ENCODE measurements around the gene MTHFD2L. TPM values are rescaled to one million over a fixed set of nuclear protein-coding genes. Genes with fewer than 3 reads are reported as not detected.

The MTHFD2L gene
- polyA plus RNA-seq, 3 donors = 4.3 to 7.0 (median 4.8) TPM

- Mint-ChIP-seq H3K27me3 (ENCODE audit: low read depth in 3 of 3) (no peaks in the 10 kb centered on the region), H3K4me3 (no peak overlapping the region), H3K27ac (no peak overlapping the region), H3K9me3 (no peaks in the 10 kb centered on the region), H3K36me3 (peaks cover 5 to 7% of the 10 kb centered on the region in 2 donors), H3K4me1 (no peaks in the 10 kb centered on the region)
- H3K36me3 ChIP-seq (replicated peaks in 1 of 2; ENCODE audit: control insufficient read depth in 1 of 2, insufficient read depth in 2 of 2, low read length in 2 of 2) = no peaks in the 10 kb centered on the region
- no peaks in the 10 kb centered on the region for H3K79me2 ChIP-seq (ENCODE audit: insufficient read depth, low read length)
- no peak for DNase-seq
- no peaks in the 10 kb centered on the region for H4K20me1 ChIP-seq (ENCODE audit: insufficient read depth, low read length)
- no peak overlapping the region for H3K9ac ChIP-seq (ENCODE audit: insufficient read depth, low read length, poor library complexity, severe bottlenecking)
- H3K9me3 ChIP-seq (replicated peaks in 1 of 2; ENCODE audit: control insufficient read depth in 1 of 2, insufficient read depth in 1 of 2, low read length in 2 of 2) = no peaks in the 10 kb centered on the region
- no CpG with 5 or more reads among the region's 3 CpGs for WGBS (ENCODE audit: insufficient coverage)
- no peak overlapping the region for H3K27ac ChIP-seq (ENCODE audit: low read depth in 1 of 2, low read length in 2 of 2)
- no peak overlapping the region for H2AFZ ChIP-seq (ENCODE audit: insufficient read depth, low read depth, low read length, poor library complexity, severe bottlenecking)
- intact Hi-C loops (cut with micrococcal nuclease) = no loop called here
- no peak overlapping the region for H3K4me3 ChIP-seq (replicated peaks in 1 of 3; ENCODE audit: low read depth in 2 of 3, low read length in 3 of 3)
- H3K27me3 ChIP-seq (ENCODE audit: control insufficient read depth in 2 of 2, insufficient read depth in 2 of 2, low read length in 2 of 2) = no peaks in the 10 kb centered on the region
- H3K4me1 ChIP-seq (ENCODE audit: control insufficient read depth in 1 of 2, insufficient read depth in 2 of 2, low read length in 2 of 2) = no peaks in the 10 kb centered on the region
- H3K4me2 ChIP-seq (replicated peaks; ENCODE audit: extremely low read depth, low read length, poor library complexity, severe bottlenecking) = no peak overlapping the region
- no peak for TF ChIP-seq CTCF (IDR thresholded peaks at IDR 0.05)
Observed at GRCh38 chr4:74178798-74179197, 20.9 kb downstream of the MTHFD2L start.

GRCh38 chr4:74181219-74181618 is 23.3 kb downstream of the MTHFD2L start:
- no peaks in the 10 kb centered on the region for H3K36me3 ChIP-seq (replicated peaks in 1 of 2; ENCODE audit: control insufficient read depth in 1 of 2, insufficient read depth in 2 of 2, low read length in 2 of 2)
- Mint-ChIP-seq H3K36me3 (peaks cover 5 to 7% of the 10 kb centered on the region in 2 donors), H3K27ac (no peak overlapping the region), H3K4me1 (no peaks in the 10 kb centered on the region), H3K27me3 (ENCODE audit: low read depth in 3 of 3) (no peaks in the 10 kb centered on the region), H3K4me3 (no peak overlapping the region), H3K9me3 (no peaks in the 10 kb centered on the region)
- no peaks in the 10 kb centered on the region for H3K4me1 ChIP-seq (ENCODE audit: control insufficient read depth in 1 of 2, insufficient read depth in 2 of 2, low read length in 2 of 2)
- H2AFZ ChIP-seq (ENCODE audit: insufficient read depth, low read depth, low read length, poor library complexity, severe bottlenecking) = no peak overlapping the region
- WGBS (ENCODE audit: insufficient coverage) = no CpG with 5 or more reads among the region's 3 CpGs
- no peak for TF ChIP-seq CTCF (IDR thresholded peaks at IDR 0.05)
- H3K79me2 ChIP-seq (ENCODE audit: insufficient read depth, low read length) = no peaks in the 10 kb centered on the region
- DNase-seq = no peak
- H4K20me1 ChIP-seq (ENCODE audit: insufficient read depth, low read length) = no peaks in the 10 kb centered on the region
- intact Hi-C loops (cut with micrococcal nuclease) = no loop called here
- H3K27me3 ChIP-seq (ENCODE audit: control insufficient read depth in 2 of 2, insufficient read depth in 2 of 2, low read length in 2 of 2) = no peaks in the 10 kb centered on the region
- no peak overlapping the region for H3K4me3 ChIP-seq (replicated peaks in 1 of 3; ENCODE audit: low read depth in 2 of 3, low read length in 3 of 3)
- H3K4me2 ChIP-seq (replicated peaks; ENCODE audit: extremely low read depth, low read length, poor library complexity, severe bottlenecking) = no peak overlapping the region
- H3K9ac ChIP-seq (ENCODE audit: insufficient read depth, low read length, poor library complexity, severe bottlenecking) = no peak overlapping the region
- H3K27ac ChIP-seq (ENCODE audit: low read depth in 1 of 2, low read length in 2 of 2) = no peak overlapping the region
- no peaks in the 10 kb centered on the region for H3K9me3 ChIP-seq (replicated peaks in 1 of 2; ENCODE audit: control insufficient read depth in 1 of 2, insufficient read depth in 1 of 2, low read length in 2 of 2)

Measured in CD14-positive monocyte (primary cell).